ENCODE measurements around the gene DIPK1C.

Gene DIPK1C

GRCh38 chr18:74396171-74397169 lies 60.6 kb downstream of the DIPK1C start:
- H3K4me2 ChIP-seq (ENCODE audit: low read length) = no peak overlapping the region
- no peaks in the 10 kb centered on the region for H3K4me1 ChIP-seq
- H3K79me2 ChIP-seq = no peaks in the 10 kb centered on the region
- no peak overlapping the region for H3K27ac ChIP-seq
- no peak overlapping the region for H3K4me3 ChIP-seq (ENCODE audit: low read depth, low read length)
- no peaks in the 10 kb centered on the region for H3K27me3 ChIP-seq (ENCODE audit: control insufficient read depth, insufficient read depth, low read length)
- no peaks in the 10 kb centered on the region for H3K36me3 ChIP-seq (ENCODE audit: control insufficient read depth, insufficient read depth, low read length)
- no peak overlapping the region for H2AFZ ChIP-seq
- no peak overlapping the region for H3K9ac ChIP-seq
- no peaks in the 10 kb centered on the region for H3K9me3 ChIP-seq (ENCODE audit: control insufficient read depth, low read length)
- no peak for TF ChIP-seq CTCF (IDR thresholded peaks at IDR 0.05)

- H3K27ac ChIP-seq = no peak overlapping the region
Observed at GRCh38 chr18:74395648-74396154, 61.4 kb downstream of the DIPK1C start.

GRCh38 chr18:74395006-74395405 lies 62.1 kb downstream of the DIPK1C start:
- no peaks in the 10 kb centered on the region for H3K36me3 ChIP-seq (ENCODE audit: control insufficient read depth, insufficient read depth, low read length)
- TF ChIP-seq CTCF (IDR thresholded peaks at IDR 0.05) = no peak
- H2AFZ ChIP-seq = no peak overlapping the region
- no peaks in the 10 kb centered on the region for H3K27me3 ChIP-seq (ENCODE audit: control insufficient read depth, insufficient read depth, low read length)
- no peak overlapping the region for H3K27ac ChIP-seq
- H3K4me3 ChIP-seq (ENCODE audit: low read depth, low read length) = no peak overlapping the region
- H3K4me2 ChIP-seq (ENCODE audit: low read length) = no peak overlapping the region
- no peaks in the 10 kb centered on the region for H3K79me2 ChIP-seq
- H3K4me1 ChIP-seq = no peaks in the 10 kb centered on the region
- no peaks in the 10 kb centered on the region for H3K9me3 ChIP-seq (ENCODE audit: control insufficient read depth, low read length)
- H3K9ac ChIP-seq = no peak overlapping the region

More at GRCh38 chr18:74395648-74396154, 61.4 kb downstream of the DIPK1C start:
- no peaks in the 10 kb centered on the region for H3K9me3 ChIP-seq (ENCODE audit: control insufficient read depth, low read length)
- H3K9ac ChIP-seq = no peak overlapping the region
- no peak overlapping the region for H3K4me2 ChIP-seq (ENCODE audit: low read length)
- no peaks in the 10 kb centered on the region for H3K36me3 ChIP-seq (ENCODE audit: control insufficient read depth, insufficient read depth, low read length)
- H3K27me3 ChIP-seq (ENCODE audit: control insufficient read depth, insufficient read depth, low read length) = no peaks in the 10 kb centered on the region
- no peaks in the 10 kb centered on the region for H3K79me2 ChIP-seq
- no peak overlapping the region for H2AFZ ChIP-seq
- H3K4me3 ChIP-seq (ENCODE audit: low read depth, low read length) = no peak overlapping the region
- no peaks in the 10 kb centered on the region for H3K4me1 ChIP-seq
- no peak for TF ChIP-seq CTCF (IDR thresholded peaks at IDR 0.05)

GRCh38 chr18:74392323-74392722 lies 64.8 kb downstream of the DIPK1C start:
- Histone ChIP-seq H2AFZ (no peak overlapping the region), H3K9ac (no peak overlapping the region), H3K9me3 (ENCODE audit: control insufficient read depth, low read length) (no peaks in the 10 kb centered on the region), H3K4me3 (ENCODE audit: low read depth, low read length) (no peak overlapping the region), H3K4me2 (ENCODE audit: low read length) (no peak overlapping the region), H3K36me3 (ENCODE audit: control insufficient read depth, insufficient read depth, low read length) (no peaks in the 10 kb centered on the region), H3K4me1 (no peaks in the 10 kb centered on the region), H3K27me3 (ENCODE audit: control insufficient read depth, insufficient read depth, low read length) (peaks cover 7% of the 10 kb centered on the region), H3K27ac (no peak overlapping the region), H3K79me2 (no peaks in the 10 kb centered on the region)
- no peak for TF ChIP-seq CTCF (IDR thresholded peaks at IDR 0.05)

All from parathyroid adenoma (tissue), 2 donors.